HCT116 (cell line): ENCODE data around the gene RPL10A. TPM values are rescaled to one million over a fixed set of nuclear protein-coding genes. Genes with fewer than 3 reads are reported as not detected.

Source experiments
- ATAC-seq: fragments of 200-7000 bp; cut with Tn5 transposase; 2 replicates; pipeline ENCODE4 v1.9.1; 2020; ENCODE audit warnings: mild to moderate bottlenecking, moderate library complexity
- BruUV-seq: library from RNA; stranded (reverse); fragments of 400-500 nt; replicated peaks from 2 replicates; lab custom pipeline; 2021; lab: Mats Ljungman, UMichigan
- CTCF ChIA-PET: fragments of 300-600 bp; sonication (Branson Sonifier 250); formaldehyde crosslinking; loops from one replicate; lab custom pipeline; 2021; ENCODE audit warnings: antibody characterized with exemption; lab: Charles Lee
- POLR2A ChIA-PET: fragments of 300-600, 350-600 bp; sonication (Branson Sonifier 250); formaldehyde crosslinking; loops from one replicate; lab custom pipeline; 2021; ENCODE audit warnings: antibody characterized with exemption; lab: Charles Lee
- RAD21 ChIA-PET, 2 experiments: fragments of 300-600 bp; sonication (Branson Sonifier 250); formaldehyde crosslinking; loops; one replicate each; lab custom pipeline; 2023; ENCODE audit warnings: low total read pairs in 2 of 2; ENCODE audit not compliant: uncharacterized antibody in 2 of 2, unreplicated experiment in 2 of 2, low non-redundant PET in 1 of 2; lab: Charles Lee
- DNase-seq: peaks from one replicate; pipeline ENCODE4 v3.0.0-alpha.2; 2010; ENCODE audit warnings: low read depth, low spot score
- H2AFZ ChIP-seq: fragments of 200-600 bp; shearing (Covaris generic), sonication (generic); 2 replicates; pipeline ENCODE4 v1.6.1; 2017; ENCODE audit warnings: low read depth, mixed run types, mixed read lengths, antibody characterized with exemption, low read length; ENCODE audit not compliant: poor library complexity, severe bottlenecking
- H3K27ac ChIP-seq: 2 replicates; pipeline ENCODE4 v1.5.1; 2012; ENCODE audit warnings: low read depth, low read length
- H3K27me3 ChIP-seq: fragments of 200-600 bp; sonication (generic); 2 replicates; pipeline ENCODE4 v1.6.1; 2016; ENCODE audit warnings: mixed run types, low read length, mixed read lengths; ENCODE audit not compliant: insufficient read depth
- H3K36me3 ChIP-seq, 2 experiments: fragments of 200-500 bp in 1 of 2; fragments of 200-600 bp in 1 of 2; sonication (Bioruptor generic) in 1 of 2; sonication (generic) in 1 of 2; 2 replicates each; pipeline versions ENCODE4 v1.5.1 to v1.6.1; 2014 to 2016; ENCODE audit warnings: low read length in 2 of 2, inconsistent platforms in 1 of 2, mixed read lengths in 1 of 2, mixed run types in 1 of 2; ENCODE audit not compliant: insufficient read depth in 2 of 2, control insufficient read depth in 1 of 2
- H3K4me1 ChIP-seq, 2 experiments: fragments of 200-600 bp in 1 of 2; sonication (generic) in 1 of 2; 2 replicates each; pipeline versions ENCODE4 v1.5.1 to v1.6.1; 2012 to 2017; ENCODE audit warnings: low read length in 2 of 2, inconsistent platforms in 1 of 2, mild to moderate bottlenecking in 1 of 2, mixed read lengths in 1 of 2, mixed run types in 1 of 2, moderate library complexity in 1 of 2; ENCODE audit not compliant: insufficient read depth in 2 of 2, control insufficient read depth in 1 of 2
- H3K4me2 ChIP-seq: fragments of 200-600 bp; sonication (generic); 2 replicates; pipeline ENCODE4 v1.6.1; 2017; ENCODE audit warnings: mixed run types, low read length, mixed read lengths
- H3K4me3 ChIP-seq, 2 experiments: fragments of 200-600 bp in 1 of 2; sonication (generic) in 1 of 2; replicated peaks in 1 of 2; 2 replicates each; pipeline ENCODE4 v1.5.1; 2011 to 2016; ENCODE audit warnings: low read length in 2 of 2, control low read depth in 1 of 2, low read depth in 1 of 2, mild to moderate bottlenecking in 1 of 2, mixed read lengths in 1 of 2, mixed run types in 1 of 2
- H3K79me2 ChIP-seq: fragments of 200-600 bp; sonication (generic); 2 replicates; pipeline ENCODE4 v1.6.1; 2017; ENCODE audit warnings: mild to moderate bottlenecking, mixed run types, low read length, moderate library complexity, mixed read lengths; ENCODE audit not compliant: insufficient read depth
- H3K9ac ChIP-seq: fragments of 200-600 bp; sonication (generic); 2 replicates; pipeline ENCODE4 v1.6.1; 2016; ENCODE audit warnings: low read length, mixed read lengths
- H3K9me2 ChIP-seq: fragments of 200-600 bp; sonication (generic), shearing (Covaris generic); 2 replicates; pipeline ENCODE4 v1.6.1; 2017; ENCODE audit warnings: mixed run types, mild to moderate bottlenecking, moderate library complexity; ENCODE audit not compliant: insufficient read depth
- H3K9me3 ChIP-seq, 2 experiments: fragments of 200-500 bp in 1 of 2; fragments of 200-600 bp in 1 of 2; sonication (Bioruptor generic) in 1 of 2; sonication (generic) in 1 of 2; 2 replicates each; pipeline ENCODE4 v1.6.1; 2014 to 2017; ENCODE audit warnings: low read length in 2 of 2, mixed read lengths in 2 of 2, inconsistent platforms in 1 of 2, low read depth in 1 of 2, mild to moderate bottlenecking in 1 of 2, mixed run types in 1 of 2, moderate library complexity in 1 of 2; ENCODE audit not compliant: control insufficient read depth in 1 of 2, insufficient read depth in 1 of 2
- H4K20me1 ChIP-seq: fragments of 200-600 bp; sonication (generic), shearing (Covaris generic); 2 replicates; pipeline ENCODE4 v1.6.1; 2017; ENCODE audit warnings: mixed run types, mild to moderate bottlenecking, moderate library complexity; ENCODE audit not compliant: insufficient read depth
- CBX3 ChIP-seq: IDR thresholded peaks from 2 replicates; pipeline ENCODE4 v1.6.1; 2012; ENCODE audit warnings: low read depth
- CEBPB ChIP-seq: IDR thresholded peaks from 2 replicates; pipeline ENCODE4 v1.6.1; 2012; ENCODE audit warnings: low read depth
- ELF1 ChIP-seq: IDR thresholded peaks from 2 replicates; pipeline ENCODE4 v1.6.1; 2012; ENCODE audit warnings: low read depth, borderline replicate concordance
- EZH2 ChIP-seq: fragments of 200-600 bp; sonication (generic); IDR thresholded peaks from 2 replicates; pipeline ENCODE4 v1.6.1; 2017; ENCODE audit warnings: antibody characterized with exemption, mixed run types
- EZH2phosphoT487 ChIP-seq: fragments of 200-600 bp; IDR thresholded peaks from 2 replicates; pipeline ENCODE4 v1.6.1; 2018; ENCODE audit warnings: antibody characterized with exemption, borderline replicate concordance
- FOSL1 ChIP-seq: IDR thresholded peaks from 2 replicates; pipeline ENCODE4 v1.6.1; 2012; ENCODE audit warnings: low read depth
- JUND ChIP-seq: IDR thresholded peaks from 2 replicates; pipeline ENCODE4 v1.6.1; 2012
- POLR2AphosphoS5 ChIP-seq: IDR thresholded peaks from 2 replicates; pipeline ENCODE4 v1.6.1; 2011; ENCODE audit warnings: mild to moderate bottlenecking, low read depth, low read length, moderate library complexity
- RAD21 ChIP-seq: IDR thresholded peaks from 2 replicates; pipeline ENCODE4 v1.6.1; 2012; ENCODE audit warnings: low read depth, mild to moderate bottlenecking
- SIN3A ChIP-seq: IDR thresholded peaks from 2 replicates; pipeline ENCODE4 v1.6.1; 2012; ENCODE audit warnings: low read depth
- SP1 ChIP-seq: IDR thresholded peaks from 2 replicates; pipeline ENCODE4 v1.6.1; 2012; ENCODE audit warnings: low read depth
- SRF ChIP-seq: IDR thresholded peaks from 2 replicates; pipeline ENCODE4 v1.6.1; 2012; ENCODE audit warnings: low read depth
- TCF7L2 ChIP-seq: IDR thresholded peaks from 2 replicates; pipeline ENCODE4 v1.7.0; 2011; ENCODE audit warnings: borderline replicate concordance, inconsistent platforms; ENCODE audit not compliant: insufficient read depth, insufficient read length; ENCODE audit errors: extremely low read depth
- ZFX ChIP-seq: fragments of 450-650 bp; IDR thresholded peaks from 2 replicates; pipeline ENCODE4 v1.6.1; 2017
- intact Hi-C: fragments of 100-400 bp; cut with micrococcal nuclease; formaldehyde crosslinking; loops from 2 replicates; pipeline ENCODE4 v1.10.0; 2022
- total RNA-seq: library from RNA; stranded (reverse); gene quantifications from one replicate; pipeline ENCODE4 v1.2.1, GENCODE V29; 2021; ENCODE audit not compliant: unreplicated experiment
- TF ChIP-seq, protein P1 (sequence below): IDR thresholded peaks from 2 replicates; pipeline ENCODE4 v1.6.1; 2012; ENCODE audit warnings: low read depth
- TF ChIP-seq, protein P2 (sequence below): IDR thresholded peaks from 2 replicates; pipeline ENCODE4 v1.6.1; 2012
- TF ChIP-seq, protein P3 (sequence below), 3 experiments: fragments of 200-600 bp in 1 of 3; sonication (generic) in 1 of 3; IDR thresholded peaks in 2 of 3; conservative IDR thresholded peaks in 1 of 3; 2 replicates each; pipeline ENCODE4 v1.5.1; 2012 to 2017; ENCODE audit warnings: low read depth in 2 of 3, low read length in 2 of 3, antibody characterized with exemption in 1 of 3, borderline replicate concordance in 1 of 3, control low read depth in 1 of 3, mild to moderate bottlenecking in 1 of 3, mixed read lengths in 1 of 3, mixed run types in 1 of 3, moderate library complexity in 1 of 3; ENCODE audit not compliant: insufficient read depth in 1 of 3
- TF ChIP-seq, protein P4 (sequence below): IDR thresholded peaks from 2 replicates; pipeline ENCODE4 v1.6.1; 2012

The RPL10A gene
- total RNA-seq, 1 experiment from 2014 or later, result 1,981 TPM

DNA sequence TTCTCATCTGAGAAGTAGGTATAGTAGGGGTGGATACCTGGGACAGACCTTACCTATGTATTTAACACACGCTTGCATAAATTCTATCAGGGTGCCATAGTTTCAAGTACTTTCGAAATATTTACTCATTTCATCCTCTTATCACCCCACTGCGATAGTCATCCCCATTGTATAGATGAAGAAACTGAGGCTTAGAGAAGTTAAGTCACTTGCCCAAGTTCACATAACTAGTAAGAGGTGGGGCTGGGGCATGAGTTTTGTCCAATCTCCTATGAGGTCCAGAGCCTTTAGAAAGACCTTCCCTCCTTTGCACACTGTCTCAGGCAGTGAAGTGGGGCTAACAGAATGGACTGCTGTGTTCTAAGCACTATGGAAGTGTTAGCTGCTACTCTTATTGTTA, 38.3 kb downstream of the RPL10A start:
- no TSS peak for BruUV-seq
- Histone ChIP-seq H3K79me2 (no peaks in the 10 kb centered on the region), H3K27ac (no peak overlapping the region), H3K4me3 (no peak overlapping the region), H3K9me3 (no peaks in the 10 kb centered on the region), H3K9me2 (no peaks in the 10 kb centered on the region), H3K36me3 (no peaks in the 10 kb centered on the region), H3K9ac (no peak overlapping the region), H3K4me2 (no peak overlapping the region), H3K27me3 (no peaks in the 10 kb centered on the region), H2AFZ (no peak overlapping the region), H4K20me1 (no peaks in the 10 kb centered on the region), H3K4me1 (no peaks in the 10 kb centered on the region; a peak in 1 of 4 replicates)
- CTCF ChIA-PET, result no interaction called here
- POLR2A ChIA-PET, result no interaction called here
- no peak for TF ChIP-seq SIN3A
- DNase-seq (no peak), ATAC-seq (no peak)
- RAD21 ChIA-PET, result no interaction called here
- intact Hi-C loops, result no loop called here

DNA sequence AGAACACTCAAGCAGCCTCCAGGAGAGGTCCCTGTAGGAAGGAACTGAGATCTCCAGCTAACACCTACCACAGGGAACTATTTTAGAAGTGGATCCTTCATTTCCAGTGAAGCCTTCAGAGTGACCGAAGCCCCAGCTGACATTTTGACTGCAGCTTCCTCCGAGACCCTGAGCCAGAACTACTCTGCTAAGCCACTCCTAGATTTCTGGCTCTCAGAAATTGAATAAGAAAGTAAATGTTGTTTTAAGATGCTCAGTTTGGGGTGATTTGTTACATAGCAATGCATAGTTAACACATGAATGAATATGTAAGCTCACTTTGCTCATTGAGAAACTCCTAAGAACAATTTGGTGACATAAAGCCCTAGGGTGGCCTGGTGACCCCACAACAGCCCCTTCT, 39.0 kb downstream of the RPL10A start:
- Histone ChIP-seq H3K9me3 (no peaks in the 10 kb centered on the region), H3K4me1 (no peaks in the 10 kb centered on the region; a peak in 1 of 4 replicates), H3K4me2 (no peak overlapping the region), H3K27me3 (no peaks in the 10 kb centered on the region), H3K79me2 (no peaks in the 10 kb centered on the region), H4K20me1 (no peaks in the 10 kb centered on the region), H3K9ac (no peak overlapping the region), H2AFZ (no peak overlapping the region), H3K36me3 (no peaks in the 10 kb centered on the region), H3K9me2 (no peaks in the 10 kb centered on the region), H3K4me3 (no peak overlapping the region), H3K27ac (no peak overlapping the region)
- intact Hi-C loops, result no loop called here
- no peak for ATAC-seq
- CTCF ChIA-PET, result no interaction called here
- DNase-seq, result no peak
- POLR2A ChIA-PET, result no interaction called here
- RAD21 ChIA-PET, result no interaction called here
- no TSS peak for BruUV-seq
- TF ChIP-seq EZH2phosphoT487 (no peak), ELF1 (no peak), EZH2 (no peak), POLR2AphosphoS5 (no peak), CBX3 (no peak), TCF7L2 (no peak), SIN3A (no peak), ZFX (no peak), RAD21 (no peak), FOSL1 (no peak), JUND (no peak), CEBPB (no peak), SP1 (no peak), SRF (no peak)
- TF ChIP-seq, protein P1, sequence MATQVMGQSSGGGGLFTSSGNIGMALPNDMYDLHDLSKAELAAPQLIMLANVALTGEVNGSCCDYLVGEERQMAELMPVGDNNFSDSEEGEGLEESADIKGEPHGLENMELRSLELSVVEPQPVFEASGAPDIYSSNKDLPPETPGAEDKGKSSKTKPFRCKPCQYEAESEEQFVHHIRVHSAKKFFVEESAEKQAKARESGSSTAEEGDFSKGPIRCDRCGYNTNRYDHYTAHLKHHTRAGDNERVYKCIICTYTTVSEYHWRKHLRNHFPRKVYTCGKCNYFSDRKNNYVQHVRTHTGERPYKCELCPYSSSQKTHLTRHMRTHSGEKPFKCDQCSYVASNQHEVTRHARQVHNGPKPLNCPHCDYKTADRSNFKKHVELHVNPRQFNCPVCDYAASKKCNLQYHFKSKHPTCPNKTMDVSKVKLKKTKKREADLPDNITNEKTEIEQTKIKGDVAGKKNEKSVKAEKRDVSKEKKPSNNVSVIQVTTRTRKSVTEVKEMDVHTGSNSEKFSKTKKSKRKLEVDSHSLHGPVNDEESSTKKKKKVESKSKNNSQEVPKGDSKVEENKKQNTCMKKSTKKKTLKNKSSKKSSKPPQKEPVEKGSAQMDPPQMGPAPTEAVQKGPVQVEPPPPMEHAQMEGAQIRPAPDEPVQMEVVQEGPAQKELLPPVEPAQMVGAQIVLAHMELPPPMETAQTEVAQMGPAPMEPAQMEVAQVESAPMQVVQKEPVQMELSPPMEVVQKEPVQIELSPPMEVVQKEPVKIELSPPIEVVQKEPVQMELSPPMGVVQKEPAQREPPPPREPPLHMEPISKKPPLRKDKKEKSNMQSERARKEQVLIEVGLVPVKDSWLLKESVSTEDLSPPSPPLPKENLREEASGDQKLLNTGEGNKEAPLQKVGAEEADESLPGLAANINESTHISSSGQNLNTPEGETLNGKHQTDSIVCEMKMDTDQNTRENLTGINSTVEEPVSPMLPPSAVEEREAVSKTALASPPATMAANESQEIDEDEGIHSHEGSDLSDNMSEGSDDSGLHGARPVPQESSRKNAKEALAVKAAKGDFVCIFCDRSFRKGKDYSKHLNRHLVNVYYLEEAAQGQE, result no peak
- TF ChIP-seq, protein P2, sequence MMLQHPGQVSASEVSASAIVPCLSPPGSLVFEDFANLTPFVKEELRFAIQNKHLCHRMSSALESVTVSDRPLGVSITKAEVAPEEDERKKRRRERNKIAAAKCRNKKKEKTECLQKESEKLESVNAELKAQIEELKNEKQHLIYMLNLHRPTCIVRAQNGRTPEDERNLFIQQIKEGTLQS, result no peak
- TF ChIP-seq, protein P3, sequence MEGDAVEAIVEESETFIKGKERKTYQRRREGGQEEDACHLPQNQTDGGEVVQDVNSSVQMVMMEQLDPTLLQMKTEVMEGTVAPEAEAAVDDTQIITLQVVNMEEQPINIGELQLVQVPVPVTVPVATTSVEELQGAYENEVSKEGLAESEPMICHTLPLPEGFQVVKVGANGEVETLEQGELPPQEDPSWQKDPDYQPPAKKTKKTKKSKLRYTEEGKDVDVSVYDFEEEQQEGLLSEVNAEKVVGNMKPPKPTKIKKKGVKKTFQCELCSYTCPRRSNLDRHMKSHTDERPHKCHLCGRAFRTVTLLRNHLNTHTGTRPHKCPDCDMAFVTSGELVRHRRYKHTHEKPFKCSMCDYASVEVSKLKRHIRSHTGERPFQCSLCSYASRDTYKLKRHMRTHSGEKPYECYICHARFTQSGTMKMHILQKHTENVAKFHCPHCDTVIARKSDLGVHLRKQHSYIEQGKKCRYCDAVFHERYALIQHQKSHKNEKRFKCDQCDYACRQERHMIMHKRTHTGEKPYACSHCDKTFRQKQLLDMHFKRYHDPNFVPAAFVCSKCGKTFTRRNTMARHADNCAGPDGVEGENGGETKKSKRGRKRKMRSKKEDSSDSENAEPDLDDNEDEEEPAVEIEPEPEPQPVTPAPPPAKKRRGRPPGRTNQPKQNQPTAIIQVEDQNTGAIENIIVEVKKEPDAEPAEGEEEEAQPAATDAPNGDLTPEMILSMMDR (IDR thresholded peaks at IDR 0.05 in 2 of 3, conservative IDR thresholded peaks at IDR 0.05 in 1 of 3; ENCODE audit: borderline replicate concordance in 1 of 3, insufficient read depth in 1 of 3, low read depth in 2 of 3, low read length in 2 of 3), result no peak
- TF ChIP-seq, protein P4, sequence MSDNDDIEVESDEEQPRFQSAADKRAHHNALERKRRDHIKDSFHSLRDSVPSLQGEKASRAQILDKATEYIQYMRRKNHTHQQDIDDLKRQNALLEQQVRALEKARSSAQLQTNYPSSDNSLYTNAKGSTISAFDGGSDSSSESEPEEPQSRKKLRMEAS, result no peak
